ENCODE results near the gene DBNDD2.

Gene DBNDD2

DNA sequence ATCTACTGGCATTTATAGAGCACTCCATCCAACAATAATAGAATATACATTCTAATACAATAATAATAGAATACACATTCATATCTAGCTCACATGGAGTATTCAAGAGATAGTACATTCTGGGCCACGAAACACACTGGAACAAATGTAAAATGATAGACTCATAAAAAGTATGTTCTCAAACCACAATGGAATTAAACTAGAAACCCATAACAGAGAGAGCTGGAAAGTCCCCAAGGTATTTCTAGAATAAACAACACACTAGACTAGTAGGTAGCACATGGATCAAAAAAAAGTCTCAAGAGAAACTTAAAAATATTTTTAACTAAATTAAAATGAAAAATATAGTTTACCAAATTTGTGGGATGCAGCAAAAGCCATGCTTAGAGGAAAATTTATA lies 20.8 kb upstream of the DBNDD2 start:
- DNase-seq: no peak

- DNase-seq: no peak
Measured at GRCh38 chr20:45390931-45391330, 17.2 kb upstream of the DBNDD2 start.

GRCh38 chr20:45391559-45391958 lies 16.5 kb upstream of the DBNDD2 start:
- DNase-seq: no peak

GRCh38 chr20:45392733-45393132 lies 15.4 kb upstream of the DBNDD2 start:
- no peak for DNase-seq

DNA sequence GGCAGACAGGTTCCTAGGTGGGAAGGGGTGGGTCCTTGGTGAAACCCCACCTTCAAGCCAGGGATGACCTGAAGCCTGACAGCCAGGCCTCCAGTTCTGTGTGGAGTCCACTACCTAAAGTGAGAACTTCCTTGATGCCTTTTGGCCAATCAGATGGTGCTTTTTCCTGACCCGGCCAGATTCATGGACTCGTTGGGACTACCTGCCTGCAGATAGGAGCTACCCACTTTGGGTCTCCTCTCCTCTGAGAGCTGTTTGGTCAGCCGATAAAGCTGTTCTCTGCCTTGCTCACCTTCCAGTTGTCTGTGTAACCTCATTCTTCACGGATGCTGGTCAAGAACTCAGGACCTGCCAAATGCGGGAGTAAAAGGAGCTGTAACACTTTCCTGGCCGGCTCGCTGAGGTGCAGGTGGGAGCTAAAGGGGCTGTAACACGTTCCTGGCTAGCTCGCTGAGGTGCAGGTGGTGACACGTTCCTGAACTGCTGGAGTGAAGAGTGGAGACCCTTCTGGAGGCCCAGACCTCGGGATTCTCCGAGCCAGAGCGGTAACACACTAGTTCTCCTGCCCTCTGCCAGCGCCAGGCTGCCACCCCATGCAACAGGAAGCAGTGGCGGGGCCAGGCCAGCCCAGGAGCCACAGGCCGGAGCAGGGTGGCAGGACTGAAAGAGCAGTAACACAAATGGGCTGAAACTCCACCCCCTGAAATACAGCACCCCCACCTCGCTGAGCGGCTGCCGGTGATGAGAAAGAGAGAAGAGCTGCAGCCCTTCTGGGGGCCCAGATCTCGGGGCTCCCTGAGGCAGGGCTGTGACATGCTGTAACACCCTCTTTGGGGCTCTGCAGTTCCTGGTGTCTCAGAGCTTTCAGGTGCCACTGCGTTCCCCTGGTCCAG lies 13.6 kb upstream of the DBNDD2 start:
- no peak for DNase-seq

DNA sequence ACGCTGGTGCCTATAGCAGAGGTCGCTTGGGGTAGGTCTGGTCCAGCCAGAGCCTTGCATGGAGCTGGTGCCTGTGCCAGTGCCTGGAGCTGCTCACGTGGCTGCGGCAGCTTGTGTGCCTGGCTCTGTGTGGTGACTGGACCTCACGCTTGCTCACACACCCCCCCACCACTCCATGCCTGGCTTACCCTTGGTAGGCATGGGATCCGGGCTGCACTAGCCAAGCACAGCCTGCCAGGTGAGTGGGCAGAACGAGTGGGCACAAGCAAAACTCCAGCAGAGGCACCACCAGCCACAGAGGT lies 13.0 kb upstream of the DBNDD2 start:
- DNase-seq: no peak

DNA sequence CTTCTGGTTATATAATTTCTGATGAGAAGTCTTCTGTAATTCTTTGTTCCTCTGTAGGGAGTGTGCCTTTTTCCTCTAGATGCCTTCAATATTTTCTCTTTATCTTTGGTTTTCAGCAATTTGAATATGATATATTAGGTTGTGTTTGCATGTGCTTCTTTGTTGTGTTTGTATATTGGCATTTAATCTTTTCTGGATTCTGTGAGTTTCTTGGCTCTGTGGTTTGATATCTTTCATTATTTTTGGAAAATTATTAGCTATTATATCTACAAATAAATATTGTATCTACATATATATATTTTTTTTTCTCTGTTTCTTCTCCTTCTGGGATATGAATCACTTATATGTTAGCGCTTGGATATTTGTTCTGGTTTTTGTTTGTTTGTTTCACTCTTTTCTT lies 9.1 kb upstream of the DBNDD2 start:
- no peak for DNase-seq

- DNase-seq: no peak
Measured at GRCh38 chr20:45400346-45401031, 7.6 kb upstream of the DBNDD2 start.

DNA sequence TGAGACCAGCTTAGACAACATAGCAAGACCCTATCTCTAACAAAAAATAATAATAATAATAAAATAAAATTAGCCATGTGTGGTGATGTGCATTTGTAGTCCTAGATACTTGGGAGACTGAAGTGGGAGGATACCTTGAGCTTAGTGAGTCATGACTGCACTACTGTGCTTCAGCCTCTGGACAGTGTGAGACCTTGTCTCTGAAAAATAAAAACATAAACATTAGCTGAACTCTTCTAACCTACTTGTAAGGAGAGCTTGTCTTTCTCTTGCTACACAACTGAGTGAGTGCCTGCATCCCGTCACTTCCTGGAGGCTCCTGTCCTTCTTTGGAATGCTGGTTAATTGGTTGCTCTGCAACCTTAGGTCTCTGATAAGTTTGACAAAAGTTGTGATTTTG lies 5.1 kb upstream of the DBNDD2 start:
- DNase-seq: no peak

DNA sequence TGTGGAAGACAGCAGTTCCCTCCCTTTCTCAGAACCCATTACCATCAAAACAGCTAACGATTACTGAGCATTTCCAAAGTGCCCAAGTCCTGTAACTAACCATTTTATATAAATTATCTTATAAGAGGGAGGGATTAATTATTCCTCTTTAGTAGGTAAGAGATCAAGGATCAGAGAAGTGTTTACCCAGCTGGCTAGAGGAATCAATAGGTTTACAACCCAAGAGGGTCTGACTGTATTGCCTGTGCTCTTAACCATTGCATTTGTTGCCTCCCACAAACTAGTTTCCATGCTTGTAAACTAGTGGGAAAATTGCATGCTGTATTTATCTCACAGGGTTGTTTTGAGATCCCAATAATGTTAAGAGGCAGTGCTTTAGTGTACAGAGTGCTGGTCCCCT lies 3.7 kb upstream of the DBNDD2 start:
- no peak for DNase-seq

- no peak for DNase-seq
Measured at GRCh38 chr20:45405571-45406259, 2.4 kb upstream of the DBNDD2 start.

- peak; percentile 24 for DNase-seq
Measured at GRCh38 chr20:45406260-45407066, 1.6 kb upstream of the DBNDD2 start.

- no peak for DNase-seq
Measured at GRCh38 chr20:45407067-45407745, 883 bp upstream of the DBNDD2 start.

- DNase-seq: no peak
Measured at GRCh38 chr20:45408646-45409213, 641 bp downstream of the DBNDD2 start.

DNA sequence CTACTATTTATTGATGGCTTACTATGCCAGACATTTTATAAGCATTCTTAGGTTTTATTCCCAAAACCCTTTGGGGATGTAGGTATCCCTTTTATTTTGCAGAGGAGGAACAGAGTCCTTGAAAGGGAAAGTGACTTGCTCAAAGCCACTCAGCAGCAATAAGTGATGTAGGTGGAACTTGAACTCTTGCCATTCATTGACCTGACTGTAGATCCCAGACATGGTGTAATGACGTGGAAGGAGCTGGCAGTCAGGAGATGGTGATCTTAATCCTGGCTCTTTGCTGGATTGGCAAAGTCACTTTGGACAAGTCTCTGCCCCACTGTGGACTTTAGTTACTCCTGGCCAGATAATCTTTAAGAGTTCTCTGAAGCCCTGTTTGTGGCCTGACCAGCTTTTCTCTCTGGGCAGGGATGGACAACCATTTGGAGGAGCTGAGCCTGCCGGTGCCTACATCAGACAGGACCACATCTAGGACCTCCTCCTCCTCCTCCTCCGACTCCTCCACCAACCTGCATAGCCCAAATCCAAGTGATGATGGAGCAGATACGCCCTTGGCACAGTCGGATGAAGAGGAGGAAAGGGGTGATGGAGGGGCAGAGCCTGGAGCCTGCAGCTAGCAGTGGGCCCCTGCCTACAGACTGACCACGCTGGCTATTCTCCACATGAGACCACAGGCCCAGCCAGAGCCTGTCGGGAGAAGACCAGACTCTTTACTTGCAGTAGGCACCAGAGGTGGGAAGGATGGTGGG lies 1.6 kb downstream of the DBNDD2 start:
- no peak for DNase-seq

- DNase-seq: no peak
Measured at GRCh38 chr20:45410887-45411286, 2.8 kb downstream of the DBNDD2 start.

GRCh38 chr20:45412653-45413052 lies 4.6 kb downstream of the DBNDD2 start:
- DNase-seq: no peak

- DNase-seq: no peak
Measured at GRCh38 chr20:45413479-45413878, 5.4 kb downstream of the DBNDD2 start.

DNA sequence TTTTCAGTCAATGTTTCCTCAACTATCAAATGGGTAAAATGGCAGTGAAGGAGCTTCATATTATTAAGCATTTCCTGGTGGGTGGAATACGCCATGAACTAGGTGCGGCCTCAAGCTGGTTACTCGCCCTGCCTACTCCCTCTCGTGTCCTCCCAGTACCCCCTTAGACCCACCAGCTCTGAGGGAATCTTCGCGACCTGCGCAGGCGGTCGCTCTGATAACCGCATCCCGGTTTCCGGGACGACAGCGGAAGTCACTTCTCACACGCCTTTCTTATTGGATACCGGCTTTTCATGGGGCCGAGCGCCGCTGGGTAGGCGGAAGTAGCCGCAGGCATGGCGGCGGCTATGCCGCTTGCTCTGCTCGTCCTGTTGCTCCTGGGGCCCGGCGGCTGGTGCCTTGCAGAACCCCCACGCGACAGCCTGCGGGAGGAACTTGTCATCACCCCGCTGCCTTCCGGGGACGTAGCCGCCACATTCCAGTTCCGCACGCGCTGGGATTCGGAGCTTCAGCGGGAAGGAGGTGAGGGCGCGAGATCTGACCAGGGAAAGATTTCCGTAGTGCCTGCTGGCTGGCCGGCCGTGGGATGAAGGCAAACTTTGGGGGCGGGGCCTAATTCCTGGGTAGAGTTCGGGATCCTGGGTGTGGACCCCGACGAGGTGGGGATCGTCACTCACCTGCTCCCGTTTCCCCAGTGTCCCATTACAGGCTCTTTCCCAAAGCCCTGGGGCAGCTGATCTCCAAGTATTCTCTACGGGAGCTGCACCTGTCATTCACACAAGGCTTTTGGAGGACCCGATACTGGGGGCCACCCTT lies 7.9 kb downstream of the DBNDD2 start, which contains the start of gene PIGT:
PIGT (plus strand) TSS at position 320 of the 816 bp plus-strand sequence; CDS start at position 336, 16 bp downstream.
- DNase-seq: peak; percentile 91

- no peak for DNase-seq
Measured at GRCh38 chr20:45416917-45417316, 8.8 kb downstream of the DBNDD2 start.

All from activated CD4-positive, alpha-beta T cell treated with anti-CD3 and anti-CD28 coated beads, Interleukin-2, amount 50 U/mL, for 16 hours (primary cell).